ENCODE data around the gene CNTFR. TPM values are rescaled to one million over a fixed set of nuclear protein-coding genes. Genes with fewer than 3 reads are reported as not detected.

The CNTFR gene
- total and polyA plus RNA-seq, 2 donors (not counting 1 experiment from before 2014, with no cell fraction given) = not detected

GRCh38 chr9:34576597-34577399, 12.7 kb downstream of the CNTFR start:
- intact Hi-C loops (cut with micrococcal nuclease) = no loop called here
- Histone ChIP-seq H2AFZ (ENCODE audit: insufficient read depth, low read depth, low read length, poor library complexity, severe bottlenecking) (no peak overlapping the region), H3K9ac (ENCODE audit: low read length) (no peak overlapping the region), H3K9me3 (ENCODE audit: control extremely low read depth in 1 of 3, control insufficient read depth in 2 of 3, insufficient read depth in 1 of 3, low read length in 2 of 3) (peaks cover 0 to 12% (median 0%) of the 10 kb centered on the region in 3 donors), H3K4me2 (replicated peaks; ENCODE audit: low read depth, low read length, poor library complexity, severe bottlenecking) (no peak overlapping the region), H4K20me1 (ENCODE audit: control insufficient read depth, insufficient read depth, low read length, poor library complexity, severe bottlenecking) (no peaks in the 10 kb centered on the region), H3K27me3 (replicated peaks in 1 of 4; ENCODE audit: control extremely low read depth in 1 of 4, control insufficient read depth in 3 of 4, insufficient read depth in 4 of 4, low read length in 3 of 4) (peaks cover 0 to 70% (median 28%) of the 10 kb centered on the region in 4 experiments), H3K79me2 (ENCODE audit: control insufficient read depth, insufficient read depth, low read length) (no peaks in the 10 kb centered on the region), H3K4me1 (ENCODE audit: control insufficient read depth in 2 of 2, insufficient read depth in 2 of 2, low read length in 2 of 2) (peaks cover 7 to 15% of the 10 kb centered on the region in 2 donors), H3K27ac (ENCODE audit: low read length in 2 of 2) (no peak overlapping the region), H3K4me3 (ENCODE audit: control extremely low read depth in 1 of 5, extremely low read depth in 1 of 5, insufficient read depth in 1 of 5, low read depth in 2 of 5, low read length in 4 of 5) (no peak overlapping the region), H3K36me3 (replicated peaks in 1 of 2; ENCODE audit: control extremely low read depth in 1 of 2, control insufficient read depth in 1 of 2, extremely low read depth in 1 of 2, insufficient read depth in 2 of 2, low read length in 1 of 2) (no peaks in the 10 kb centered on the region)
- ChIA-PET POLR2A (no interaction called here), CTCF (no interaction called here)
- 79% methylated on average over 12 of the region's 14 CpGs for WGBS (ENCODE audit: insufficient coverage)
- TF ChIP-seq CTCF (IDR thresholded peaks at IDR 0.05) (no peak), EZH2 (IDR thresholded peaks at IDR 0.05; ENCODE audit: borderline replicate concordance, insufficient read depth, low read depth, low read length, poor library complexity, severe bottlenecking) (no peak)
- H3K27me3 Mint-ChIP-seq = peaks cover 71% of the 10 kb centered on the region
- H3K27ac Mint-ChIP-seq = no peak overlapping the region
- peak overlapping the region; percentile 49 for H3K4me3 Mint-ChIP-seq
- ATAC-seq (ENCODE audit: low read depth) (no peak), DNase-seq (no peak)
- H3K9me3 Mint-ChIP-seq (ENCODE audit: insufficient read depth) = no peaks in the 10 kb centered on the region
- peaks cover 12% of the 10 kb centered on the region for H3K4me1 Mint-ChIP-seq

GRCh38 chr9:34575862-34576596, 13.5 kb downstream of the CNTFR start:
- no peak overlapping the region for H3K4me2 ChIP-seq (replicated peaks; ENCODE audit: low read depth, low read length, poor library complexity, severe bottlenecking)
- Mint-ChIP-seq H3K4me1 (peaks cover 12% of the 10 kb centered on the region), H3K27me3 (peaks cover 64% of the 10 kb centered on the region), H3K27ac (no peak overlapping the region), H3K9me3 (ENCODE audit: insufficient read depth) (no peaks in the 10 kb centered on the region), H3K4me3 (no peak overlapping the region)
- H3K4me3 ChIP-seq (ENCODE audit: control extremely low read depth in 1 of 5, extremely low read depth in 1 of 5, insufficient read depth in 1 of 5, low read depth in 2 of 5, low read length in 4 of 5) = no peak overlapping the region
- no peak for ATAC-seq (ENCODE audit: low read depth)
- intact Hi-C loops (cut with micrococcal nuclease) = no loop called here
- H3K4me1 ChIP-seq (ENCODE audit: control insufficient read depth in 2 of 2, insufficient read depth in 2 of 2, low read length in 2 of 2) = peaks cover 7 to 15% of the 10 kb centered on the region in 2 donors
- no peaks in the 10 kb centered on the region for H4K20me1 ChIP-seq (ENCODE audit: control insufficient read depth, insufficient read depth, low read length, poor library complexity, severe bottlenecking)
- peaks cover 0 to 64% (median 28%) of the 10 kb centered on the region in 4 experiments for H3K27me3 ChIP-seq (replicated peaks in 1 of 4; ENCODE audit: control extremely low read depth in 1 of 4, control insufficient read depth in 3 of 4, insufficient read depth in 4 of 4, low read length in 3 of 4)
- no peak for DNase-seq
- H2AFZ ChIP-seq (ENCODE audit: insufficient read depth, low read depth, low read length, poor library complexity, severe bottlenecking) = no peak overlapping the region
- peaks cover 0 to 12% (median 0%) of the 10 kb centered on the region in 3 donors for H3K9me3 ChIP-seq (ENCODE audit: control extremely low read depth in 1 of 3, control insufficient read depth in 2 of 3, insufficient read depth in 1 of 3, low read length in 2 of 3)
- H3K79me2 ChIP-seq (ENCODE audit: control insufficient read depth, insufficient read depth, low read length) = no peaks in the 10 kb centered on the region
- no peak overlapping the region for H3K9ac ChIP-seq (ENCODE audit: low read length)
- no peak overlapping the region for H3K27ac ChIP-seq (ENCODE audit: low read length in 2 of 2)
- 73% methylated on average over 15 of the region's 21 CpGs for WGBS (ENCODE audit: insufficient coverage)
- no peak for TF ChIP-seq CTCF (IDR thresholded peaks at IDR 0.05)
- TF ChIP-seq EZH2 (IDR thresholded peaks at IDR 0.05; ENCODE audit: borderline replicate concordance, insufficient read depth, low read depth, low read length, poor library complexity, severe bottlenecking) = no peak
- ChIA-PET POLR2A (no interaction called here), CTCF (no interaction called here)
- no peaks in the 10 kb centered on the region for H3K36me3 ChIP-seq (replicated peaks in 1 of 2; ENCODE audit: control extremely low read depth in 1 of 2, control insufficient read depth in 1 of 2, extremely low read depth in 1 of 2, insufficient read depth in 2 of 2, low read length in 1 of 2)

All from B cell (primary cell).